ENCODE results near the gene CASZ1.

CASZ1 gene

DNA sequence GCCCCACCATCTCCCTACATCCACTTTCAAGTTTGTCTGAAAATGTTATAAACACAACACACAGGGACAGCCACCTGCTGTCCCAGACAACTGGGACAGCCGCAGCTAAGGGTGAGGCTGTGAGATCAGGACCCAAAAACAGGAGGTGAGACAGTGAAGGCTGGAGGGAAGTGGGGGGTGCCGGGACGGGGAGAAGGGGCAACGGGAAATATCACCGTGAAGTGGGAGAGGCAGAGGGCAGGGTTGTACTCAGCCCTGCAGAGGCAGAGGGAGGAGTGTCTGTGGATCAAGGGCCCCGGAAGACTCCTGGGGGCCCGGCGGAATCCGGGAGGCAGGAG is 114.4 kb downstream of the CASZ1 start:
- DNase-seq: no peak

GRCh38 chr1:10681296-10682107 is 114.9 kb downstream of the CASZ1 start:
- DNase-seq: no peak

DNA sequence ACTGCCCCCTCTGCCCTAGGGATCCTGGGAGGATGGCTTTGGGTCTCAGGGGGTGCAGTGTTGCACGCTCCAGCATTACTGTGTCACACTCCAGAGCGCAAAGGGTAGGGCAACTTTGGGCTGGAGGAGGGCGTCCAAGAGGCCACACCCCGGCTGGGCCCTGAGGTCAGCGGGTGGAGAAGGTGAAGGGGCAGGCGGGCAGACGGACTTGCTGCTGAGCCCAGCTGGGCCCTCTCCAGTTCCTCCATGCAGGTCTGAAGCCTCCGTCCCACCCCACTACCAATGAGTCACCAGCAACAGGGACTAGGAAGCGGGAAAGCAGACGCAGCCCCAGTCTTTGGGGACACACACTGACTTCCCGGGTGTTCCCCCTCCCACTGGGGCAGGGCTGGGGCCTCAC is 116.0 kb downstream of the CASZ1 start:
- no peak for DNase-seq

DNA sequence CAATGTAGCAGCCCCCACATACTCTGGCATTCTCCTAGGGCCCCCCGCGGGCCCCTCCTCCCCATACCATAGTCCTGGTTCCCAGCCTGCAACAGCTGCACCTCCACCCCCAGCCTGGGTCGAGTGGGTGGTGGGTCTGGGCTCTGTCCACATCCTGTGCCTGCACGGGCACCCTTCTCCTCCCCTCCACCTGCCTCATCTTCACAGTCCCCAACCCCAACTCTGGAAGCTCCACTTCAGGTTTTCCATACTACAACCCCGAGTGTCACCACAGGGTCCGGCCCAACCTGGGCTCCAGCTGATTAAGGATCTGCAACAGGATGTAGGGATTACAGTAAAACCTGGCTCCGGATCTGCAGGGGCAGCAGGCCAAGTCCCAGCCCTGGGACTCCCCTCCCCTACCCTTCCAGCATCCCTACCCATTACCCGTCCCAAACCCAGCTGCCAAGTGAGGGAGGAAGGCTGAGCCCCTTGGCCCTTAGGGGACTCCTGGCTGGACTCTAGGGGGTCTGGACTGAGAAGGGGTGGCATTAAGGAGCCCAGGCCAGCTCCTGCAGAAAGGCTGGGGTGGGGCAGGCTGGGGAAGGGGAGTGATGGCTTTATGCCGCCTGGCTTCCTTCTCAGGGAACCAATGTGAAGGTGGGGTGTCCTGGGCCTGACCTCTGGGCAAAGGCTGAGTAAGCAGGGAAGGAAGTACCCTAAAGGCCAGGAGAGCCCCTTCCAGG is 116.8 kb downstream of the CASZ1 start:
- DNase-seq: no peak

GRCh38 chr1:10678852-10679251 is 117.6 kb downstream of the CASZ1 start:
- DNase-seq: no peak

GRCh38 chr1:10678402-10678801 is 118.0 kb downstream of the CASZ1 start:
- no peak for DNase-seq

DNA sequence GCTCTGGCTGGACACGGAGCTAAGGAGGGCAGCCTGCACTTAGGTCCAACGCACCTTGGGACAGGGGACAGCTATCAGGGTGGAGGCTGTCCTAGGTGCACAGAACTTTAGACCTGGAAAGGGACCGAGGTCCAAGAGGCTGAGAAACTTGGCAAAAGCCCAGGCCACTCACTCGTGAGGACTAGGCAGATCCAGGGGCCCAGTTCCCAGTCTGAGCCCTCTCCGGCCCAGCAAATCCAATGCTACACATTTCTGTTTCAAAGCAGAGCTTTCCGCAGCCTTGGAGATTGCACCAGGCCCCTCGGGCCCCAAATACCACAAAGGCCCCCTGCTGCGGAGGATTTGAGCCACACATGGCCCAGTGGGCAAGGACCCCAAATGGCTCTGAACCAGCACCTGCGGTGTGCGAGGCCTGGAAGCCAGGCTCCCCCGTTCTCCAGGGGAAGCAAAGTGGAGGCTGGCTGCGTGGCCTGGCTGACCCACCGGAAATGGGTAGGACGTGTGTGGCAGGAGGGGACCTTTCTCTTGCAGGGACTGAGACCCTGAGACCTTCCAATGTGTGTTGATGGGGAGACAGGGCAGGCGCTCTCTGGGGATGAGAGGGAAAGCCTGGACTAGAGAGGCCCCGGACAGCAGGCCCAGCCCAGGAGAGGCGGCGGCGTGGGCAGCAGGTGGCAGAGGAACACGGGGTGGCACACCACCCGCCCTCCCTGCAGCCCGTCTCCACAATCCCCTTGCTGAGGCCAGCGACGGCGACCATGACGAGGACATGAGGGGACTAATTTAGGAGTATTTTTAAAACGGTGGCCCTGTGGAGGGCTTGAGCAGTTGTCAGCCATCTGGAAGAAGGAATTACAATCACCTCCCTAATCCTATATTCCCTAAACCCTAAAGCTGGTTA is 118.7 kb downstream of the CASZ1 start:
- no peak for DNase-seq

DNA sequence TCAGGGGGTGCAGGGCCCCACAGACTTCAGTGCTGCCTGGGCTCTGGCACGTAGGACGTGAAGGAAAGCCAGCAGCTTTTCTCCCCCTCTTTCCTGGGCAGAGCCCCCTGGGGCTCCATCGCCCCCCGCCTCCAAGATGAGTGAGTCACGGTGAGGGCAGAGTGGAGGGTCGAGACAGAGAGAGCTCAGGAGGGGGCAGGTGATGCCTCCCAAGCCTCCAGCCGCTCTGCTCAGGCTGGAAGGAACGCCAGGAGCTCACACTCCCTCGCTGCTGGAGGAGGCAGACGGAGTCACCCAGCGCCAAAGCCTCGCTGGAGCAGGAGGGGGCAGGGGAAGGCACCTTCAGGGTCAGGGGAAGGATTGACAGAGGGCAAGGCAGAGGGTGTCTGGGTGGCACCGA is 119.5 kb downstream of the CASZ1 start:
- no peak for DNase-seq

GRCh38 chr1:10675813-10676212 is 120.6 kb downstream of the CASZ1 start:
- DNase-seq: no peak

- DNase-seq: no peak
Measured at GRCh38 chr1:10674700-10675609, 121.5 kb downstream of the CASZ1 start.

GRCh38 chr1:10674222-10674621 is 122.2 kb downstream of the CASZ1 start:
- no peak for DNase-seq

DNA sequence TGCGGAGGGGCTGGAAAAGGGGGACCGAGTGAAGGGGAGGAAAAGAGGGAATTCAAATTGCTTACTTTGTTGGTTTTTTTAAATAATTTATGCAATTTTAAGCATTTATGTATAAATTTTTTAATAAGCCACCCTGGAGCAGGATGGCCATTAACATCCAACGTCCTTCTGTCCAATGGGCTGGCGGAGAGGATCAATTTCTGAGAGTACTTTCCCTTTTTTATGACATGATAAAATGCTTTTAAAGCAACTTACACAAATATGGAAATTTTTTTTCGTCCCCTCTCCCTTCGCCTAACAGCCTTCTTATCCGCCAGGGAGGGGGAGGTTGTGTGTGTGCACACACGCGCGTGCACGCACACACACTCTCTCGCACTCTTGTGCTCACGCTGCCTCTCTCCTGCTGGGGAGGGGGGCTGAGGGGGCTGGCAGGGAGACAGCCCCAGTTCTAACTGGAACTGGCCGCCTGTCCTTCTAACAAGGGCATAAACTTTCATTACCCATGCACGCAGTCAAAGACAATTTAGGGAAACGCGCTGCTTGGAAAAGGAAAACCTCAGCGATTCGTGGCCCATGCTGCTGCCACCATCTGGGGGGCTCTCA is 123.2 kb downstream of the CASZ1 start:
- no peak for DNase-seq

DNA sequence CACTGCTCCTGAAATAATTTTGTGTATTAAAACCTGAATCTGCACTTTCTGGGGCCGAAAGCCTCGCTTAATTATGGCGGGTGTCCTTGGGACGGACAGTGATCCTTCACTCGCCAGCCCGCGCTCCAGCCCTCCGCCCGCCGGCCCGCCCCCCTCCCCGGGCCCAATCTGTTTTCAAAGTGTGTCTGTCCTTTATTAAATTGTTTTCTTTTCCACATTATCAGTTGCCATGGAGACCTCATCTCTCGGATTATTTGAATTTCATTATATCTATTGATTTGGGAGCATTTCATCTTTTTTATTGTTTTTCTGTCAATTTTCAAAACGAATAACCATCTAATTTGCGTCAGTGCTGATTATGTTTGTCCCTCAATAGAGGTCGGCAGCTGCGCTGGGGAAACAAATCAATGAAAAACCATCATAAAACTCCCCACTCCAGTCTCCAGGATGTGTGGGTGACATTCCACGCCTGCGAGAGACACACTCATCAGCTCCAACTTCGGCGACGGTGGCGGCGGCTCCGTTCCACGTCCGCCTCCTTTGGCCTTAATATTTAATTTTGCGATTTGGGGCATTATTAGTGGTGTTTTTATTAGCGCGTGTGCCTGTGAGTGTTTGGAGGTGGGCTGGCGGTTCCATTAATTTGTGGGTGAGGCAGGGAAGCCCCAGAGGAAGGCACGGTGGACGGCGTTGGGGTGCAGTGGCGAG is 123.9 kb downstream of the CASZ1 start:
- no peak for DNase-seq

DNA sequence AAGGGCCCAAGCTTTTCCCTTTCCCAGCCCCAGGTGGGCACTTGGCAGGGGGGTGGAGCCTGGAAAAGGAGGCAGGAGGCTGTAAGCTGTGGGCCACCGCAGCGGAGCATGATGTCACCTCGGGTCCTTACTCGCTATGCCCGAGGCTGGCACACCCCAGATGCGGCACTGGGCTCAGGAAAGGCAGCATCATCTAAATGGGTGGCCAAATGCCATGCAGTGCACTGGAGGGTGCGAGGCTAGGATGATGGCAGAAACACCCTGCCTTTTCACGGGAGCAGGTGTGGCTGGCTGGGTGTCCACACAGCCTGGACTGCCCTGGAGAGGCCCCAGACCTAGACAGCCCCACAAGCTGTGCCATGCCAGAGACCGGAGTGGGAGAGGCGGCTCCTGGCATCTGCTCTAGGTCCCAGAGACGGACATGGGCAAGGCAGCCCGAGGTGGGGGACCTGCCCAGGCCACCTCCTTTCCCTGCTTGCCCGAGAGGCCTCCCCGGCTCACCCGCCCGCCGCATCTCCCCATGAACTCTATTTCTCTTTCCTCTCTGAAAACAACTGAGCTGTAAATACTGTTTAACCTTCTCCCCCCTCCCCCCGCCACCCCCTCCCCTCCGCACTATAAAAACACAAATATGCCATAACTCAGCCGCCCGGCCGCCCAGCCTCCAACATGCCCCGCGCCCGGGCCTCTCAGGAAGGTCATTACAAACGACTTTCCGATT is 124.7 kb downstream of the CASZ1 start:
- no peak for DNase-seq

- DNase-seq: no peak
Measured at GRCh38 chr1:10671090-10671489, 125.4 kb downstream of the CASZ1 start.

GRCh38 chr1:10670190-10670589 is 126.3 kb downstream of the CASZ1 start:
- DNase-seq: no peak

DNA sequence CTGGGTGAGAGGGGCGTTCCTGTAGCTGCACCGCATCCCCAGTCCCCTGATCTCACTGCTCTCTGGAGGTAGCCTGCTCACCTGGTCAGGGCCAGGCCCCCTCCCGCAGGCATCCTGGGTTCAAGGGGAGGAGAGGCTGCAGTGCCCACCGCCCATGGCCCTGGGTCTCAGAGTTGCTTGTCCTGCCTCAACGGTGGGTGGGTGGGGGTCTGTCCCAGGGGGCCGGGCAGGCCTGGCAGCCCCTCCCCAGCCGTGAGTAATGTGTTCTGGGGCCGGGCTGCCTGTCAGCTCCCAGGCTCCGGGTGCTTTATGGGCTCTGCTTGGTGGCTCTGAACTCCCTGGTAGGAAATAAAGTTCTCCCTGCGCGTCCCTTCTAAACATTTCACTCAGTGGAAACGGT is 126.9 kb downstream of the CASZ1 start:
- DNase-seq: no peak

DNA sequence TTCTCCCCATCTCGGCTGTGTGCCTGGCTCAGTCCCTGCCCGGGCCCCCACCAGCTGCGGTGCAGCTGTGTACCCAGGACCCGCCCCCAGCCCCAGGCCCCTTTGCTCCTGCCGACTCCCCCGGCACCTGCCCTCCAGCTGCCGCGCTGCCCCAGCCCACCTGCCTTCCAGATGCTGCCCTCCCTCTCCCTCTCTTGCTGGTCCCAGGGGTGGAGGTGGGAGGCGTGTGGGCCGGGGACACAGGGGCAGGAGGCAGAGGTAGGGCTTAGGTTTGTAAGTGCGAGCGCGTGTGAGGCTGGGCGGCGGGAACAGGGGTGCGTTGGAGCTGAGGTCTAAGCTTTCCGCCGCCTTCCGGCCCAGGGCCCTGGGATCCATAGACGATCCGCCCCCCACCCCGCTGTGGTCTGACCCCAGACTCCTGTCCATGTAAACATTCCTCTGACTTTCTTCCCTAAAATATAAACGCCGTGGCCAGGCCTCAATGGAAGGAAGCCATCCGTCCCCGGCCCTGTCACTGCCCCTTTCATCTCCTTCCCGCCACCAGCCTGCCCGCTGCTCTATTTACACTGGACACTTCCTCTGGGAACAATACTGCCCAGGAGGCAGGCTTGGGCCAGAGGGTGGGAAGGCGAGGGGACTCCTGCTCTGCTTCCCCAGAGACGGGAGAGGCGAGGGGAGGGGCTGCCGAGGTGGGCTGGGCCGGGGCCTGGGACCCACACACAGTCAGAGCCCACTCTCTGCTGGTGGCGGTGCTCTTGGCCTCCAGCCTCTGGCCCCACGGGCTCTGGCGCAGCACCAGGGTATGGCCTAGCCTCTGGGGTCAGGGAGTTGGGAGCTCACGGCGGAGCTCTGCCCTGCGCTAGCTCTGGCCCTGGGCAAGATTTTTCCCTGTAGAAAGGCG is 128.3 kb downstream of the CASZ1 start:
- DNase-seq: no peak
